ENCODE results near the gene CPT1C. TPM values are rescaled to one million over a fixed set of nuclear protein-coding genes. Genes with fewer than 3 reads are reported as not detected.

CPT1C gene
- polyA plus RNA-seq, 2 of the 4 experiments (the other 2 are of a cell fraction): 8.5 to 15.4 TPM

DNA sequence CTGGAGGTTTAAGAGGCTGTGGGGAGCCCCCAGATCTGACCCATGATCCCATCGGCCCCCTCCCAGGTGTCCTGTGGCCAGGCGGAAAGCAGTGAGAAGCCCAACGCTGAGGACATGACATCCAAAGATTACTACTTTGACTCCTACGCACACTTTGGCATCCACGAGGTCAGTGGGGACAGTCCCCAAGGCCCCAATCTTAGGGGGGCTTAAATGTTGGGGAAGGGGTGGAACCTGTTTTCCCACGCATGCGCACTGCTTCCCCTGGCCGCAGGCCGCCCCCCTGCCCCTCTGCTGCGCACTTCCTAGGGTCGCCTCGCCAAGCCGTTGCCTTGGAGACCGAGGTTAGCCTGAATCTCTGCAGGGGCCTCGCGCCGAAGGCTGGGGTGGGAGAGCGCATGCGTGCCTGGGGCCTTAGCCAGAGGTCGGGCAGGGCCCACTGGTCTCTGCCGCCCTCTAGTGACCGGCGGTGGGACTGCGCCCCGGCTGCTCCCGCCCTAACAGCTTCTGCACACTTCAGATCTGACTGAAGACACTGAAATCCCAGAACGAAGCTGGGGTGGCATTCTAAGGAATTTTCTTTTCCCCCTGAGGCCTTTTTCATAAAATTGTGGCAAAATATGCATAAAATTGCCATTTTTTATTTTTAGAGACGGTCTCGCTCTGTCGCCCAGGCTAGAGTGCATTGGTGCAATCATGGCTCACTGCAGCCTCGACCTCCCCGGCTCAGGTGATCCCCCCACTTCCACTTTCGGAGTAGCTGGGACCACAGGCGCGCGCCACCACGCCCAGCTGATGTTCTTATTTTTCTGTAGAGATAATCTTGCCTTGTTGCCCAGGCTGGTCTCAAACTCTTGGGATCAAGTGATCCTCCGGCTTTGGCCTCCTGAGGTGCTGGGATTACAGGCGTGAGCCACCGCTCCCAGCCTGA, 10.2 kb upstream of the CPT1C start (continued):
- TF ChIP-seq HEYL (CRISPR knock-in tag; IDR thresholded peaks at IDR 0.05) (no peak), HOXB5 (CRISPR knock-in tag; IDR thresholded peaks at IDR 0.05) (no peak), PHF8 (IDR thresholded peaks at IDR 0.05; ENCODE audit: borderline replicate concordance, low read depth) (no peak), HDAC2 (IDR thresholded peaks at IDR 0.05) (no peak), EHMT2 (IDR thresholded peaks at IDR 0.05; ENCODE audit: low read depth) (no peak), GATA3 (IDR thresholded peaks at IDR 0.05; ENCODE audit: borderline replicate concordance) (no peak), CBX8 (IDR thresholded peaks at IDR 0.05) (no peak), RCOR1 (IDR thresholded peaks at IDR 0.05; ENCODE audit: low read depth, low read length) (no peak), KDM1A (IDR thresholded peaks at IDR 0.05; ENCODE audit: low read depth) (no peak), RFX5 (IDR thresholded peaks at IDR 0.05) (no peak), FOSL2 (IDR thresholded peaks at IDR 0.05) (no peak), FOSL2 (CRISPR knock-in tag; IDR thresholded peaks at IDR 0.05) (no peak), SREBF2 (IDR thresholded peaks at IDR 0.05) (no peak), TFCP2L1 (CRISPR knock-in tag; IDR thresholded peaks at IDR 0.05) (no peak), ESRRA (IDR thresholded peaks at IDR 0.05; ENCODE audit: borderline replicate concordance, low read length) (no peak), NR3C1 (IDR thresholded peaks at IDR 0.05) (no peak), CEBPB (IDR thresholded peaks at IDR 0.05) (no peak), BHLHE40 (IDR thresholded peaks at IDR 0.05; ENCODE audit: low read depth, low read length) (no peak), CBX2 (IDR thresholded peaks at IDR 0.05; ENCODE audit: borderline replicate concordance, low read depth) (no peak), NFE2L2 (conservative IDR thresholded peaks at IDR 0.05; ENCODE audit: low read length) (no peak), ZC3H11A (IDR thresholded peaks at IDR 0.05) (no peak), CHD2 (IDR thresholded peaks at IDR 0.05; ENCODE audit: low read length, partially characterized antibody) (no peak), RAD21 (conservative IDR thresholded peaks at IDR 0.05 in 1 of 2, IDR thresholded peaks at IDR 0.05 in 1 of 2) (peak; percentile 72 to 77), SMC3 (IDR thresholded peaks at IDR 0.05) (peak; percentile 53), ZSCAN20 (CRISPR knock-in tag; IDR thresholded peaks at IDR 0.05) (no peak)
- TF ChIP-seq, protein P1, sequence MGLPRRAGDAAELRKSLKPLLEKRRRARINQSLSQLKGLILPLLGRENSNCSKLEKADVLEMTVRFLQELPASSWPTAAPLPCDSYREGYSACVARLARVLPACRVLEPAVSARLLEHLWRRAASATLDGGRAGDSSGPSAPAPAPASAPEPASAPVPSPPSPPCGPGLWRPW (IDR thresholded peaks at IDR 0.05): no peak
- TF ChIP-seq, protein P2, sequence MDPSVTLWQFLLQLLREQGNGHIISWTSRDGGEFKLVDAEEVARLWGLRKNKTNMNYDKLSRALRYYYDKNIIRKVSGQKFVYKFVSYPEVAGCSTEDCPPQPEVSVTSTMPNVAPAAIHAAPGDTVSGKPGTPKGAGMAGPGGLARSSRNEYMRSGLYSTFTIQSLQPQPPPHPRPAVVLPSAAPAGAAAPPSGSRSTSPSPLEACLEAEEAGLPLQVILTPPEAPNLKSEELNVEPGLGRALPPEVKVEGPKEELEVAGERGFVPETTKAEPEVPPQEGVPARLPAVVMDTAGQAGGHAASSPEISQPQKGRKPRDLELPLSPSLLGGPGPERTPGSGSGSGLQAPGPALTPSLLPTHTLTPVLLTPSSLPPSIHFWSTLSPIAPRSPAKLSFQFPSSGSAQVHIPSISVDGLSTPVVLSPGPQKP (IDR thresholded peaks at IDR 0.05; ENCODE audit: low read depth, low read length): no peak
- TF ChIP-seq, protein P3, sequence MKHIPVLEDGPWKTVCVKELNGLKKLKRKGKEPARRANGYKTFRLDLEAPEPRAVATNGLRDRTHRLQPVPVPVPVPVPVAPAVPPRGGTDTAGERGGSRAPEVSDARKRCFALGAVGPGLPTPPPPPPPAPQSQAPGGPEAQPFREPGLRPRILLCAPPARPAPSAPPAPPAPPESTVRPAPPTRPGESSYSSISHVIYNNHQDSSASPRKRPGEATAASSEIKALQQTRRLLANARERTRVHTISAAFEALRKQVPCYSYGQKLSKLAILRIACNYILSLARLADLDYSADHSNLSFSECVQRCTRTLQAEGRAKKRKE (CRISPR knock-in tag; IDR thresholded peaks at IDR 0.05; ENCODE audit: low read depth): peak; percentile 47; the same call in 1 of the 2 replicates
- TF ChIP-seq, protein P4, sequence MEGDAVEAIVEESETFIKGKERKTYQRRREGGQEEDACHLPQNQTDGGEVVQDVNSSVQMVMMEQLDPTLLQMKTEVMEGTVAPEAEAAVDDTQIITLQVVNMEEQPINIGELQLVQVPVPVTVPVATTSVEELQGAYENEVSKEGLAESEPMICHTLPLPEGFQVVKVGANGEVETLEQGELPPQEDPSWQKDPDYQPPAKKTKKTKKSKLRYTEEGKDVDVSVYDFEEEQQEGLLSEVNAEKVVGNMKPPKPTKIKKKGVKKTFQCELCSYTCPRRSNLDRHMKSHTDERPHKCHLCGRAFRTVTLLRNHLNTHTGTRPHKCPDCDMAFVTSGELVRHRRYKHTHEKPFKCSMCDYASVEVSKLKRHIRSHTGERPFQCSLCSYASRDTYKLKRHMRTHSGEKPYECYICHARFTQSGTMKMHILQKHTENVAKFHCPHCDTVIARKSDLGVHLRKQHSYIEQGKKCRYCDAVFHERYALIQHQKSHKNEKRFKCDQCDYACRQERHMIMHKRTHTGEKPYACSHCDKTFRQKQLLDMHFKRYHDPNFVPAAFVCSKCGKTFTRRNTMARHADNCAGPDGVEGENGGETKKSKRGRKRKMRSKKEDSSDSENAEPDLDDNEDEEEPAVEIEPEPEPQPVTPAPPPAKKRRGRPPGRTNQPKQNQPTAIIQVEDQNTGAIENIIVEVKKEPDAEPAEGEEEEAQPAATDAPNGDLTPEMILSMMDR (IDR thresholded peaks at IDR 0.05): peak; percentile 97
- TF ChIP-seq, protein P5, sequence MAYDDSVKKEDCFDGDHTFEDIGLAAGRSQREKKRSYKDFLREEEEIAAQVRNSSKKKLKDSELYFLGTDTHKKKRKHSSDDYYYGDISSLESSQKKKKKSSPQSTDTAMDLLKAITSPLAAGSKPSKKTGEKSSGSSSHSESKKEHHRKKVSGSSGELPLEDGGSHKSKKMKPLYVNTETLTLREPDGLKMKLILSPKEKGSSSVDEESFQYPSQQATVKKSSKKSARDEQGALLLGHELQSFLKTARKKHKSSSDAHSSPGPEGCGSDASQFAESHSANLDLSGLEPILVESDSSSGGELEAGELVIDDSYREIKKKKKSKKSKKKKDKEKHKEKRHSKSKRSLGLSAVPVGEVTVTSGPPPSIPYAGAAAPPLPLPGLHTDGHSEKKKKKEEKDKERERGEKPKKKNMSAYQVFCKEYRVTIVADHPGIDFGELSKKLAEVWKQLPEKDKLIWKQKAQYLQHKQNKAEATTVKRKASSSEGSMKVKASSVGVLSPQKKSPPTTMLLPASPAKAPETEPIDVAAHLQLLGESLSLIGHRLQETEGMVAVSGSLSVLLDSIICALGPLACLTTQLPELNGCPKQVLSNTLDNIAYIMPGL (CRISPR knock-in tag; IDR thresholded peaks at IDR 0.05; ENCODE audit: borderline replicate concordance): no peak
